Stimulated activated CD8-positive, alpha-beta memory T cell treated with anti-CD3 and anti-CD28 coated beads, Interleukin-2, amount 100 ng/mL, for 1 hour (primary cell): ENCODE results near the gene GLIS1.

Experiments used
- DNase-seq, 2 donors: peaks; one replicate each; pipeline ENCODE4 v3.0.0-alpha.2; 2020; ENCODE audit warnings: low read depth in 2 of 2

GLIS1 gene

GRCh38 chr1:53617851-53618499 is 121.0 kb downstream of the GLIS1 start:
- DNase-seq = no peak

- DNase-seq = no peak
Observed at GRCh38 chr1:53617382-53617781, 121.6 kb downstream of the GLIS1 start.

- no peak for DNase-seq
Observed at GRCh38 chr1:53616927-53617326, 122.0 kb downstream of the GLIS1 start.

GRCh38 chr1:53616511-53616910 is 122.5 kb downstream of the GLIS1 start:
- DNase-seq = no peak

GRCh38 chr1:53615101-53615500 is 123.9 kb downstream of the GLIS1 start:
- DNase-seq = no peak

- no peak for DNase-seq
Observed at GRCh38 chr1:53614231-53615021, 124.5 kb downstream of the GLIS1 start.

GRCh38 chr1:53608676-53609075 is 130.3 kb downstream of the GLIS1 start:
- no peak for DNase-seq

GRCh38 chr1:53608071-53608470 is 130.9 kb downstream of the GLIS1 start:
- DNase-seq = no peak

GRCh38 chr1:53606651-53607051 is 132.3 kb downstream of the GLIS1 start:
- DNase-seq = no peak

- no peak for DNase-seq
Observed at GRCh38 chr1:53606197-53606596, 132.8 kb downstream of the GLIS1 start.

GRCh38 chr1:53605181-53605580 is 133.8 kb downstream of the GLIS1 start:
- DNase-seq = no peak

GRCh38 chr1:53604291-53604919 is 134.6 kb downstream of the GLIS1 start:
- DNase-seq = no peak

GRCh38 chr1:53603431-53603830 is 135.5 kb downstream of the GLIS1 start:
- DNase-seq = no peak

- DNase-seq = no peak
Observed at GRCh38 chr1:53601867-53602775, 136.8 kb downstream of the GLIS1 start.

GRCh38 chr1:53601031-53601745 is 137.8 kb downstream of the GLIS1 start:
- no peak for DNase-seq

GRCh38 chr1:53600561-53600960 is 138.4 kb downstream of the GLIS1 start:
- no peak for DNase-seq

- DNase-seq = no peak
Observed at GRCh38 chr1:53600001-53600400, 139.0 kb downstream of the GLIS1 start.

- DNase-seq = no peak
Observed at GRCh38 chr1:53599481-53599880, 139.5 kb downstream of the GLIS1 start.

- DNase-seq = no peak
Observed at GRCh38 chr1:53598966-53599365, 140.0 kb downstream of the GLIS1 start.

- no peak for DNase-seq
Observed at GRCh38 chr1:53595906-53596305, 143.1 kb downstream of the GLIS1 start.
